Suprapubic skin (tissue), 3 donors: Measurements from ENCODE around the gene MGAT4C.

ENCODE experiments used
- POLR2A ChIP-seq, 2 donors: fragments of 450-650 bp; IDR thresholded peaks; one replicate each; pipeline ENCODE4 v1.6.1; 2017; ENCODE audit warnings: antibody characterized with exemption in 2 of 2, mild to moderate bottlenecking in 2 of 2, moderate library complexity in 2 of 2
- TF ChIP-seq, protein P1 (sequence below), 2 donors: fragments of 200-600 bp in 1 of 2; fragments of 450-650 bp in 1 of 2; sonication (generic) in 1 of 2; IDR thresholded peaks; one replicate each; pipeline ENCODE4 v1.5.1; 2016 to 2019; ENCODE audit warnings: antibody characterized with exemption in 2 of 2, mild to moderate bottlenecking in 1 of 2, moderate library complexity in 1 of 2

GRCh38 chr12:86261578-86261977, 5.4 kb upstream of the MGAT4C start:
- TF ChIP-seq, protein P1, sequence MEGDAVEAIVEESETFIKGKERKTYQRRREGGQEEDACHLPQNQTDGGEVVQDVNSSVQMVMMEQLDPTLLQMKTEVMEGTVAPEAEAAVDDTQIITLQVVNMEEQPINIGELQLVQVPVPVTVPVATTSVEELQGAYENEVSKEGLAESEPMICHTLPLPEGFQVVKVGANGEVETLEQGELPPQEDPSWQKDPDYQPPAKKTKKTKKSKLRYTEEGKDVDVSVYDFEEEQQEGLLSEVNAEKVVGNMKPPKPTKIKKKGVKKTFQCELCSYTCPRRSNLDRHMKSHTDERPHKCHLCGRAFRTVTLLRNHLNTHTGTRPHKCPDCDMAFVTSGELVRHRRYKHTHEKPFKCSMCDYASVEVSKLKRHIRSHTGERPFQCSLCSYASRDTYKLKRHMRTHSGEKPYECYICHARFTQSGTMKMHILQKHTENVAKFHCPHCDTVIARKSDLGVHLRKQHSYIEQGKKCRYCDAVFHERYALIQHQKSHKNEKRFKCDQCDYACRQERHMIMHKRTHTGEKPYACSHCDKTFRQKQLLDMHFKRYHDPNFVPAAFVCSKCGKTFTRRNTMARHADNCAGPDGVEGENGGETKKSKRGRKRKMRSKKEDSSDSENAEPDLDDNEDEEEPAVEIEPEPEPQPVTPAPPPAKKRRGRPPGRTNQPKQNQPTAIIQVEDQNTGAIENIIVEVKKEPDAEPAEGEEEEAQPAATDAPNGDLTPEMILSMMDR (IDR thresholded peaks at IDR 0.05): no peak
- TF ChIP-seq POLR2A (IDR thresholded peaks at IDR 0.05): no peak
